Cardiac septum (tissue), 1 donor: ENCODE data around the gene SPRED3. TPM values are rescaled to one million over a fixed set of nuclear protein-coding genes. Genes with fewer than 3 reads are reported as not detected.
"Not testable (repeated sequence)": the region's sequence is repeated elsewhere in the genome, so short reads cannot be mapped to it uniquely, and the experiment has no call there.

Experiments used
- DNase-seq: peaks from one replicate; pipeline ENCODE4 v3.0.0-alpha.2; 2020; ENCODE audit warnings: low spot score
- intact Hi-C: fragments of 100-400 bp; cut with DNase I; formaldehyde crosslinking; loops from one replicate; pipeline ENCODE4 v1.14.0; 2022
- total RNA-seq: library from RNA; stranded (reverse); fragmentation: NEBNext Ultra II Directional; extraction: Animal tissue kit (Norgen Biotek cat#: 25700); gene quantifications from one replicate; pipeline ENCODE4 v1.2.1, GENCODE V29; 2021
- donor health status: DM: no; HTN: no; CAD: no.

Gene SPRED3
- total RNA-seq, 1 donor from 2014 or later = 2.2 TPM

GRCh38 chr19:38411041-38411712 is 22.7 kb downstream of the SPRED3 start:
- intact Hi-C loops = no loop called here
- no peak for DNase-seq

GRCh38 chr19:38411898-38412297 is 23.4 kb downstream of the SPRED3 start:
- DNase-seq, intact Hi-C loops: not testable (repeated sequence)

GRCh38 chr19:38412491-38412890 is 24.0 kb downstream of the SPRED3 start:
- no peak for DNase-seq
- intact Hi-C loops = no loop called here

- intact Hi-C loops = no loop called here
Measured at GRCh38 chr19:38412961-38413360, 24.5 kb downstream of the SPRED3 start.

GRCh38 chr19:38413416-38413815 is 24.9 kb downstream of the SPRED3 start:
- DNase-seq = no peak
- intact Hi-C loops = no loop called here

More at GRCh38 chr19:38412961-38413360, 24.5 kb downstream of the SPRED3 start:
- DNase-seq = no peak

GRCh38 chr19:38417146-38417543 is 28.6 kb downstream of the SPRED3 start:
- DNase-seq = no peak
- intact Hi-C loops = no loop called here

GRCh38 chr19:38417544-38418506 is 29.3 kb downstream of the SPRED3 start:
- intact Hi-C loops = no loop called here
- DNase-seq = peak; percentile 94

GRCh38 chr19:38420935-38421334 is 32.4 kb downstream of the SPRED3 start:
- DNase-seq = no peak
- intact Hi-C loops = no loop called here

- DNase-seq = no peak
- intact Hi-C loops = no loop called here
Measured at GRCh38 chr19:38421856-38422255, 33.4 kb downstream of the SPRED3 start.

GRCh38 chr19:38422438-38422837 is 33.9 kb downstream of the SPRED3 start:
- no peak for DNase-seq
- intact Hi-C loops = no loop called here

- intact Hi-C loops = no loop called here
- DNase-seq = no peak
Measured at GRCh38 chr19:38424272-38424671, 35.8 kb downstream of the SPRED3 start.

- intact Hi-C loops = no loop called here
- DNase-seq = no peak
Measured at GRCh38 chr19:38425222-38425809, 36.8 kb downstream of the SPRED3 start.

GRCh38 chr19:38425810-38426466 is 37.4 kb downstream of the SPRED3 start, which contains the start of gene RASGRP4:
Gene RASGRP4, minus strand, starts transcription at chr19:38426219. Its CDS starts 128 bp downstream, at chr19:38426091.
- DNase-seq = peak; percentile 82
- intact Hi-C loops = no loop called here

- DNase-seq, intact Hi-C loops: not testable (repeated sequence)
Measured at GRCh38 chr19:38427035-38427677, 38.7 kb downstream of the SPRED3 start.

GRCh38 chr19:38429055-38429810 is 40.7 kb downstream of the SPRED3 start:
- no peak for DNase-seq
- intact Hi-C loops = no loop called here

- DNase-seq = no peak
Measured at GRCh38 chr19:38429811-38430156, 41.3 kb downstream of the SPRED3 start.

GRCh38 chr19:38430931-38431330 is 42.4 kb downstream of the SPRED3 start:
- intact Hi-C loops = no loop called here
- no peak for DNase-seq

More at GRCh38 chr19:38429811-38430156, 41.3 kb downstream of the SPRED3 start:
- intact Hi-C loops = no loop called here

GRCh38 chr19:38433268-38433733 is 44.8 kb downstream of the SPRED3 start, which contains the start of gene RYR1:
Gene RYR1, plus strand, starts transcription at chr19:38433691. Its CDS starts 139 bp downstream, at chr19:38433830.
- DNase-seq = peak; percentile 91
- intact Hi-C loops = no loop called here
